GM19372 (cell line): ENCODE results near the gene QKI.

ENCODE experiments used
- ATAC-seq: cut with Tn5 transposase; IDR thresholded peaks from one replicate; pipeline ENCODE4 v1.9.1; 2021; ENCODE audit warnings: mild to moderate bottlenecking, low read depth, moderate library complexity; ENCODE audit not compliant: unreplicated experiment

The QKI gene

DNA sequence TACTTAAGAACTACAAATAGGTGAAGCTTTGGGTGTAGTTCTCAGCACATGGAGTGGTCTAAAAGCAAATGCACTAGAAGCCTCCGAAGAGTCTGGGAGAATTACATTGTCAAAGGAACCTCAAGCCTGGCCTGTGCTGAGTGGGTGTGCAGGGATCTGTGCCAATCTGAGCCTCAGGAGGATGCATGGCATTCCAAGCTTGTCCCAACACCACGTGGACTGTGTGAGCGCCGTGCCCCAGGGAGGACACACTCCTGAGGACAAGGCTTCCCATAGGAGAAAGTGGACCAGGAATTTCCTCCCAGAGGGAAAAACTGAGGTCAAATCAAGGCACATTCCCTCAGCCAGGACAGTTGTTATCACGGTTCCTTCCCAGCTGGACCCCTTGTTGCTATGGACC lies 185.8 kb downstream of the QKI start:
- no peak for ATAC-seq

DNA sequence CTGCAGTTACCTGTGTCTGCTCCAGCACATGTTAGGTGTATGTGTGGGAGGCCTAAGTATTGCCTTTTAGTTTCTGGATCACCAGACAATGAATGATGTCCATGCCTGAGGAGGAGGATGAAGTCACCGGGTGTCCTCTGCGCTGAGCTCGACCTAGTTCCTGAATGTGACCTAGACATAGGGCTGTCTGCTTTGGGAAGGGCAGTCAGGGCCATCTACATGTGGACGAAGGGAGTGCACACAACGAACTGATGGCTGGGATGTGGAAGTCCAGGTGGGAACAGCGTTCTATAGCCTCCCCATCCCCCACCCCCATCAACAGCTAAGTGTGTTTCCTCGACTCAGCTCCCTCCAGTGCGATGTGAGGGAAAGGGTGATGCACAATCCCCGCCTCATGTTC lies 186.3 kb downstream of the QKI start:
- no peak for ATAC-seq

DNA sequence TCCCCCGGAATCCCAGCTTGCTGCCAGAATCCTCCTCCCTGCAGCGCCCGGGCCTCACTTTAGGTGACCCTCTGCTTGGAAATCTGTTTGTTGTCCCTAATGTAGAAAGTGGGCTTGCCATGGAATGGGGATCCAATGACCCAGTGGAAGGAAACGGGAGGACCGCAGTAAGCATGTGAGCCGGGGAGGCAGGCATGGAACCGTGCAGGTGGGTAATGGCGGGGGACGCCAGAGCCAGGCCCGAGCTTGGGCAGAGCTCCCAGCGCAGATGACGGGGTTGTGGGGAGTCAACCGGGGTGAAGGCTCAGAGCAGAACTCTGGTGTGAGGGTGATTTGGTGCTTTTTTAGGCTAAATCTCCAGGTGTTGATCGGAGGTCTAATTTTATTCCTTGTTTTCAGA lies 188.3 kb downstream of the QKI start:
- ATAC-seq, result no peak

DNA sequence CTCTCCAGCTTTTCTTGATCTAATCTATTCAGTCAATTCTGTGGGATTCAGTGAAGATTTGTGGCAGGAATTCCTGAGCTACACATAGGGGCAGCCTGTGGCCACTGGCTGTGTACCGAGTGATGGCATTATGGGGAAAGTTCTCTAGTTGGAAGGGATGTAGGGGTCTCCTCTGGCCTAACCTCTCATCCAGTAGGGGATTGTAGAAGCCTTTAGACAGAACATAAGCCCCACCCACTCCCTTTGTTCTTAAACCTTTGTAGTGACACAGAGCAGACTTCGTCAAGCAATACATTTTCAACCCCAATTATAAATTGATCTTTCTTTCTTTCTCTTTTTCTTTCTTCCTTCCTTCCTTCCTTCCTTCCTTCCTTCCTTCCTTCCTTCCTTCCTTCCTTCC lies 188.9 kb downstream of the QKI start:
- no peak for ATAC-seq

DNA sequence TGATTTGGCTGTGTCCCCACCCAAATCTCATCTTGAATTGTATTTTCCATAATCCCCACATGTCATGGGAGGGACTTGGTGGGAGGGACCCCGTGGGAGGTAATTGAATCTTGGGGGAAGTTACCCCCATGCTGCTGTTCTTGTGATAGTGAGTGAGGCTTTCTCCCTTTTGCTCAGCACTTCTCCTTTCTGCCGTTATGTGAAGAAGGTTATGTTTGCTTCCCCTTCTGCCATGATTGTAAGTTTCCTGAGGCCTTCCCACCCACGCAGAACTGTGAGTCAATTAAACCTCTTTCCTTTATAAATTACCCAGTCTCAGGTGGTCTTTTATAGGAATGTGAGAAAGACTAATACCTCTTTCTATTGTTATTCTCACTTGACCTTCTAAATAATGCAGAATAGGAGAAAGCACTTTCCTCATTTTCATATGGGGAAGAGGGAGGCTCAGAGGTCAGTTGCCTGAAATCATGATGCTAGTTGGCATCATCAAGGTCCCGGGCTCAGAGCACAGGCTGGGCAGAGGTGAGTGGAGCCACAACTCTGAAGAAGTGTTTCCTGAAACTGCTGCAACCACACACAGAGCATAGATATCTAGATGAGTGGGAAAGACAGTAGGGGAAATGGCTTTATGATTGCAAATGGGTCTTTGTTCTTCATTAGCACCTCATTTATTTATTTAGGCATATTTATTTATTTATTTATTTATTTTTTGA lies 191.0 kb downstream of the QKI start:
- no peak for ATAC-seq

DNA sequence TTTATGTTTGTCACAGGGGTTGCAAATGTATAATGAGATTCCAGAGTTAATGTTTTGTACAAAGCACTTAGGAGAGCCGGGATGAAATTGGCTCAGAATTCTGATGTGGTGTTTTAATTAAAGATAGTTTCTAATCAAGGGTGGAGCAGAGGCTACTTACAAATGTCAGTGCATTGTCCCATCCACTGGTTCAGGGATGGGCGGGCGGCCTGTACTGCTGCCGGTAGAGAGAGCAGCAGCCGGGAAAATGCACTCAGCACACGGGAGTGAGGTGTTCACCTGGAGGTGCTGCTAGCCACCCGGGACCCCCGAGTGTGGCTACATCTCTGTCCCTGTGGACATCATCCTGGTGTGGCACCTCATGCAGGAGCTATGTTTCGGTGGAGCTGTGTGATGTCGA lies 193.3 kb downstream of the QKI start:
- no peak for ATAC-seq

DNA sequence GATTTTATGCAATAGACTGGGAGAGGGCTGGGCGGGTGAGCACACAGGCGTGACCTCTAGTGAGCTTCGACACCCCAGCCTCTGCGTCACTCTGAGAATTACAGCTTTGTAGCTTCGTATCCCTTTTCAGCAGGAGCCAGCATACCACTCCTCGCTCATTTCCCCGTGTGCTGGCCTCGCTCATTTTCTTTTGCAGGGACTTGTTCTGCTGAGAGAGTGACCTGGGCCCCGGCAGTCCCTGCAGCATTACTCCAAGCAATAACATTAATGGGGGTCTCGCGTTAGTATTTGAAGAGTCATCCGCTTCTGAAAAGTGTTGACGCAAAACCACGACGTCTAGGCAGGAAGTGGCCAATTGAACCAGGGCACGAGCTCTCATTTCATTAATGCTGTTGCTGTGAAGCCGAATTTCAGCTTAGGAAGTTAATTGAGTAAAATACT lies 193.7 kb downstream of the QKI start:
- ATAC-seq, result no peak

DNA sequence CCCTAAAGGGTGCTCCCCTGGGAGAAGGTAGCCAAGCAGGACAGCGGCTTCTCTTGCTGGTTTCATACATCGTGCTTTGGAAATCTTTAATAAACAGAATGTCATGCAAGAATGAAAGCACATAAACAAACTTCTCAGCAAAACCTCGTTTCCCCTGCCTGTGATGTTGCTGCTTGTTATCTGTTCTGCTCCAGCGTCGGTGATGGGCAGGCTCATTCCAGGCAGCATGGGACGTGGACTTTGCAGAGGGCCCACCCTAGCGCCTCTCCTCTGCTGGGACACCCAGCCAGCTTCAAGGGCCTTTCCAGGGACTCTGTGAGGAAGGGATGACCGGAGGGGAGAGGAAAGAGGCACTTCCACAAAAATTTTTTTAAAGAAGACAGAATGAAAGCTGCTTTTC lies 197.7 kb downstream of the QKI start:
- no peak for ATAC-seq

DNA sequence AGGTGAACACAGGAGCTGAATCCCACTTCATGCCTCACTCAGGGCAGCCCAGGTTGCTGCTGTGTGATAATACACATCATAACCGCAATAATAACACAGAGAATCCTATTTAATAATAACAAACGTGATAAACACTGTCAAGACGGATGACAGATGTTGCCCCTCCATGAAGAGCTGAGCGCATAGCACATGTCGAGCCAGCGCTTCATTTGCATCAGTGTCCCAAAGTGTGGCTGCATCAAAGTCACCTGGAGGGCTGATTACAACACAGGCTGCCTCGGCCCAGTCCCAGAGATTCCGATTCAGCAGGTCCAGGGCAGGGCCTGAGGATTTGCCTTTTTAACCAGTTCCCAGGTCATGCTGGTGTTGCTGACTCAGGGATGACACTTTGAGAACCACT lies 198.5 kb downstream of the QKI start:
- ATAC-seq, result no peak

DNA sequence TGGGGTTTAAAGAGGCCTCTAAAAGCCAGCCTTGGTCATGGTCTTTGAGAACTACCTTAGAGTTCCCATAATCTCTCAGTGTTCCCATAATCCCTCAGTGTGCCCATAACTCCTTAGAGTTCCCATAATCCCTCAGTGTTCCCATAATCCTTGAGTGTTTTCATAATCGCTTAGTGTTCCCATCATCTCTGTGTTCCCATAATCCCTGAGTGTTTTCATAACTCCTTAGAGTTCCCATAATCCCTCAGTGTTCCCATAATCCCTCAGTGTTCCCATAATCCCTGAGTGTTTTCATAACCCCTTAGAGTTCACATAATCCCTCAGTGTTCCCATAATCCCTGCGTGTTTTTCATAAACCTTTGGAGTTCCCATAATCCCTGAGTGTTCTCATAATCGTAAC lies 199.2 kb downstream of the QKI start:
- ATAC-seq, result no peak

DNA sequence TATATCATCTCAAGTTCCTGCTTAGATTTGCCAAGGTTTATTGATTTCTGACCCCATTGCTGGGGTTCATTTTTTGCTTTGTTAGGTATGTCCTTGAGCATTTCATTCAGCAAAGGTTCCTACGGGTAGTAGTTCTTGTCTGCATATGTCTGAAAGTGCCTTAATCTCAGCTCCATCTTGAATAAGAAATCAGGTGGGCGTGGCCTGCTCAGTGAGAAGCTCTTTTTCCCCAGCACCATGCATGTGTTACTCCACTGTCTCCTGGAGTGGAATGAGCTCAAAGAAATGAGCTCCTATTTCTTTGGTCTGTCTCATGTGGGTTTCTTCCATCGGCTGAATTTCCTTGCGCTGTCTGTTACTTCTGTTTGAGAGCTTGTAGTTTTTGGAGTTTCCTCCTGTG lies 201.9 kb downstream of the QKI start:
- no peak for ATAC-seq

DNA sequence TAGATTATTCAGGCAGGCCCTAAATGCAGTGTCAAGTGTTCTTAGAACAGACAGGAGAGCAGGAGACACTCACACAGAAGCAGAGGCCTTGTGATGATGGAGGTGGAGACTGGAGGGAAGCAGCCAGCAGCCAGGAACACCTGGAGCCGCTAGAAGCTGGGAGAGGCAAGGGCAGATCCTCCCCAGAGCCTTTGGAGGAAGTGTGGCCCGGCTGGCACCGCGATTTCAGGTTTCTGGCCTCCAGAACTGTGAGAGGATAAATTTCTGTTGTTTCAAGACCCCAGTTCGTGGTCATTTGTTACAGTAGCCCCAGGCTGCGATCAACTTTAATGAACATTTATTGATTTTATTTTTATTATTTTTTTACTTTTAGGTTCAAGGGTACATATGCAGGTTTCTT lies 203.0 kb downstream of the QKI start:
- ATAC-seq, result no peak

DNA sequence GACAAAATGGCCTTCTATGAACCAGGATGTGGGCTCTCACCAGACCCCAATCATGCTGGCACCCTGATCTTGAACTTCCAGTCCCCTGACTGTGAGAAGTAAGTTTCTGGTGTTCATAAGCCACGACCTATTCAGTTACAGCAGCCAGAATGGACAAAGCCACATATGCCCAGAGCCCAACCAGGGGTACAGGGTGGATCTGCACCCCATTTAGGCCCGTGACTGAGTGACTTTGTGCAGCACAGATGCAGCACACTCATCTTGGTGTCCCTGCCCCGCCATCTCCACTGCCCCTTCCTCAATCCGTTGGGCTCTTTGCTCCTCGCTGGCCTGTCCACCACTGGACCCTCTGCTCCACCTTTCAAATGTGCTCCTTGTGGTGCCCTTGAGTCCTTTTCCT lies 205.6 kb downstream of the QKI start:
- no peak for ATAC-seq

DNA sequence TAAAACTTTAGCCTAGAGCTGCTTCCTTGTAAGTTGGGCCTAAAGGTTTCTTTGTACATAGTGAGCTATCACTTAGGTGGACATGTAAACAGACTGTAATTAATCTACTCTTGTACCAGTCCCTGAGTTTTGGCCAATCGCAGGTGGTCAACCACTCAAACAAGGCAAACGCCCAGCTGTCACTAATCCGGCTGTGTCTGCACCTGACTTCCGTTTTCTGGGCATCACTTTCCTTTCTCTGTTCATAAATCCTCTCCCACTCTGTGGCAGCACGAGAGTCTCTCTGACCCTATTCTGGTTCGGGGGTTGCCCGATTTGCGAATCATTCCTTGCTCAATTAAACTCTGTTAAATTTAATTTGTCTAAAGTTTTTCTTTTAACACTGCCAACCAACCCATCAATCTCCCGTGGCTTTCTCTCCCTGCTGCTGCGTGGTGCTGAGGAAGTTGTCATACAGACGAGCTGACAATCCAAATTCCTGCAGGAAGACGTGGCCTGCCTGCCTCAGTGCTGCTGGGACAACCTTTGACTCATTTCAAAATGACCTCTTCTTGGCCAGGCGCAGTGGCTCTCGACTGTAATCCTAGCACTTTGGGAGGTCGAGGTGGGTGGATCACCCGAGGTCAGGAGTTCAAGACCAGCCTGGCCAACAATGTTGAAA lies 206.3 kb downstream of the QKI start:
- ATAC-seq, result no peak

DNA sequence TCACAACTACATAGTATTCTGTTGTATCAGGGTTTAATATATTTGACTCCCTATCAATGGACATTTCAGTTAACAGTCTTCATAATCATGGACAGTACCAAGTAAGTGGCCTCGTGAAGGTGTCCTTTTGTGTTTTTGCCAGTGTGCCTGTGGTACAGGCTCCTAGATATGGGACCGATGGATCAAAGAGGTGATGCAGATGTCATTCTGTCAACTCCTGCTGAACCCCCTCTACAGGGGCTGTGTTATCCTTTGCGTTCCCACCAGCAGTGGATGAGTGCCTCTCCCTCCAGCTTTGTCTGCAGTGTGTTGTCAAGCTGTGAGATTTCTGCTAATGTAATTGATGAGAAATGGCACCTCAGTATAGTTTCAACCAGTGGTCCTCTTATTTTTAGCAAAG lies 210.7 kb downstream of the QKI start:
- no peak for ATAC-seq

DNA sequence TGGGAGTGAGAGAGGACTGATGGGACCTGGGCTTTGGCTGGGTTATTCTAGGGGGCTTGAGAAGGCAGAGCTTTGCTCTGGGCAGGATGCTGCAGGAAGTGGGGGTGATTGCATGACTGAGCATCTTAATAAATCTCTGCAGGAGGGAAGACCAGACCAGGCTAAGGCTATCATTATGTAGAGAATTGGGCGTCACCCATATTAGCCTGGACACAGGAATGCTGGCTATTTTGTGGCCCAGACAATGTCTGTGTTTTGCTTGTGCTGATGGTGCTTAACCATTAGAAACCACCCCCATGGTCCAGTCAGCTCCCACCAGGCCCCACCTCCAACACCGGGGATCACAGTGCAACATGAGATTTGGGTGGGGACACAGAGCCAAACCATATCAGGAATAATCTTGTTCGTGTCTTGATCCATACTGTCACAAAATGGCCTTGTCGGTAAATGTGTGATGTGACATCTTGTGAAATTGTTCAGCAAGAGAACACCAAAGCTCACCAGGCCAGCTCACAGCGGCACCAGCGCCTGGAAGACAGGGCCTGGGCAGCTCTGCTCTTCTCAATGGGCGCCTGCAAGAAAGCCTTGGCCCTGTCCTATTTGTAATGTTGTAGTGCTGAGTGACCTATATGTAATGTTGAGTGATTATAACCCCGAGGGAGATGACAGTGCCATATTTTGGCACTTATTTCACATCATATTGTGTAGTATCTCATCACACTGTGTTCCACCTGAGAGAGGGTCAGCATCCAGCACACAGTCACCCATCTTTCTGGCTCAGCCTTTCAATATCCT lies 211.8 kb downstream of the QKI start:
- ATAC-seq, result no peak

DNA sequence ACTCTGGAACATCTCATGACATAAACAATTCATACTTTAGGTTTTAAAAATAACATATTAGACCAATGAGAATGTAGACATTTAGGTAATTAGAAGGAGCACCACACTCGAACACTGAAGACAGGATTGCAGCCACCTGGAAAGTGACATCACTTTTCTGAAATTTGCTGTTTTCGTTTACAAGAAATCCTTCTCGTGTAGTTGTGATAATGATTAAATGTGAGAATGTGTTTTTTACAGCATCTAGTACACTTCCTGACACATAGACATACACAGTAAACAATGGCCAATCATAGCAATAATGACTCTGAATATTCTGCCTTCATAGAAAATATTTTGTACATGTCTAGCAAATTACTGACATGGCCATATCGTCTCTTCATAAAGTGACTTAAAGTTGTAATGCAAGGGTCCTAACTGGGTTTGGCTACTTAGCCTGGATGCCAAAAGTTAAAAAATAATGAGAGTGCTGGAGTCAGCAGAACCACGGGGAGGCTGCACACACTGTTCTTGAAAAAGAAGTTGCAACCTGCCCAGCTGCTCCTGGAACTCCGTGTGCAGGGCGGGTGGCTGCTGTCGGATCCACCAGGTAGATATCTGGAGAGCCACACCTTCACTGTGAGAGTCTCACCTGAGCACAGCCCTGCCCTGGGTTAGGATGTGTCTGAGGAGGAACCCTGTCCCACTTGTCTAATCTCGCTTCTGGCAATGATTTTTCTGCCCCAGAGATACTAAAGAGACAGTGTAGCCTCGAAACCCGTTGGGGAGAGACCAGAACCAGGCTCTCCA lies 212.9 kb downstream of the QKI start:
- ATAC-seq, result no peak
